Hematopoietic multipotent progenitor cell treated with erythropoietin and hydrocortisone succinate and interleukin-3 and kit ligand, for 15 days (in vitro differentiated cells): Measurements from ENCODE around the gene PRSS21.

Experiments used
- DNase-seq: peaks from one replicate; pipeline ENCODE4 v3.0.0-alpha.2; 2015; ENCODE audit warnings: low spot score

The PRSS21 gene

DNA sequence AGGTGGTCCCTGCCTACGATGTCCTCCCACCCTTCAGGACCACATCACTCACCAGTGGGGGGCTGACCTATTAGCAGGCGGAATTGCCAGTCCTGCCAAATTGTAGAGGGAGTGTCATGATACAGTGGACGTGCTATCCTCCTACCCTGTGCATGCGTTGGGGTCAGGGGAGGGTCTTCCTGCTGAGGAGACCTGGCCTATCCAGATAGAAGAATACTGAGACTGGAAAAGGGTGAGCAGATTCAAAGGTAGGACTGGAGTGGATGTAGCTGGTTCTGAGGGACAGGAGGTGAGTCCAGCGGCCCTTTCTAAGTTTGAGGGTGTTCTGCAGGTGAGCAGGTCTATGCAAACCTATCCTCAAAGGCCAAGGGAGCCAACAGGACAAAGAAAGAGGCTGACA lies 10.8 kb upstream of the PRSS21 start:
- no peak for DNase-seq

DNA sequence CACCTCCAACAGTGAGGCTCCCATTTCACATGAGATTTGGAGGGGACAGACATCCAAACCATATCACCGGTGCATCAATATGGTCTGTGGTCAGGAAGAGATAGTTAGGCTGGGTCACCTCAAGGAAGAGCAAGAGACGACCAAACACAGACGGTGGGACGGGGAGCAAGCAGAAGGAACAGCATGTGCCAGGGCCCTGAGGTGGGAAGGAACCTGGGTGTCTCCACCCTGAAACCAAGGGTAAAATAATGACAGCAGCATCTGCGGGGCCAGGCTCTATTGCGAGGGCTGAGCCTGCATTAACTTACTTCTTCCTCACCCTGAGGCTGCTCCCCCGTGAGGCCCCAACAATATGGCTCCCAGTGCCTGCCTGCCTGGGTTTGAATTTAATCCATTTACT lies 8.9 kb upstream of the PRSS21 start:
- DNase-seq, result no peak

DNA sequence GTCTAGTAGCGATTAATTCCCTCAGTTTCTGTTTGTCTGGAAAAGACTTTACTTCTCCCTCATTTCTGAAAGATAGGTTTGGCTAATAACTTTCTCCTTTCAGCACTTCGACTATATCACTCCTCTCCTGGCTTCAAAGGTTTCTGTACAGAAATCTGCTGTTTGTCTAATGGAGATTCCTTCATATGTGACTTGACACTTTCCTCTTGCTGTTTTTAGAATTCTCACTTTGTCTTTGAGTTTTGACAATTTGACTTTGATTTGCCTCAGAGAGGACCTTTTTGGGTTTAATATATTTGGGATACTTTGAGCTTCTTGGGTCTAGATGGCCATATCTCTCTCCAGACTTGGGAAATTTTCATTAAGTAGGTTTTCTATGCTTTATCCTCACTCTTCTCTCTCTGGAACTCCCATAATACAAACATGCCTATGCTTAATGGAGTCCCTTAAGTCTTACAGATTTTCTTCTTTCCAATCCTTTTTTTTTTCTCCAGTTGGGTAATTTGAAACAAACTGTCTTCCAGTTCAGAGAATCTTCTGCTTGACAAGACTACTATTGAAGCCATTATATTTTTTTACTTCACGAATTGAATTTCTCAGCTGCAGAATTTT lies 7.8 kb upstream of the PRSS21 start:
- DNase-seq, result no peak

DNA sequence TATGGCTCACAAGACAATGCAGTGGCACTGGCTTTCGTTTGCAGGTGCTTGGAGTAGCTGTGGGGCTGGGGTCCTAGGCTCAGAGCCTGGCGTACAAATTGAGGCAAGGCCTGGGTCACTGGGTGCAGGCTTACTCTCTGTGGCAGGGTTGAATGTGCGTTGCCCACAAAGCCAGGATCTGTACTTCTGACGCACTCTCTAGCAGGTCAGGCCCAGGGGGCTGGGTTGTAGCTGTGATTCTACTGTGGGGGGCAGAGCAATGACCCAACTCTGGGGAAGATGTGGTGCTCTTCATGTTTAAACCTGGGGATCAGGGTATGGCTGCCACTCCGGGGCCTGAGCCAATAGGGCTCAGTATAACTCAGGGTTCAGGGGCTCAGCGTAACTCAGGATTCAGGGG lies 6.4 kb upstream of the PRSS21 start:
- DNase-seq, result no peak

DNA sequence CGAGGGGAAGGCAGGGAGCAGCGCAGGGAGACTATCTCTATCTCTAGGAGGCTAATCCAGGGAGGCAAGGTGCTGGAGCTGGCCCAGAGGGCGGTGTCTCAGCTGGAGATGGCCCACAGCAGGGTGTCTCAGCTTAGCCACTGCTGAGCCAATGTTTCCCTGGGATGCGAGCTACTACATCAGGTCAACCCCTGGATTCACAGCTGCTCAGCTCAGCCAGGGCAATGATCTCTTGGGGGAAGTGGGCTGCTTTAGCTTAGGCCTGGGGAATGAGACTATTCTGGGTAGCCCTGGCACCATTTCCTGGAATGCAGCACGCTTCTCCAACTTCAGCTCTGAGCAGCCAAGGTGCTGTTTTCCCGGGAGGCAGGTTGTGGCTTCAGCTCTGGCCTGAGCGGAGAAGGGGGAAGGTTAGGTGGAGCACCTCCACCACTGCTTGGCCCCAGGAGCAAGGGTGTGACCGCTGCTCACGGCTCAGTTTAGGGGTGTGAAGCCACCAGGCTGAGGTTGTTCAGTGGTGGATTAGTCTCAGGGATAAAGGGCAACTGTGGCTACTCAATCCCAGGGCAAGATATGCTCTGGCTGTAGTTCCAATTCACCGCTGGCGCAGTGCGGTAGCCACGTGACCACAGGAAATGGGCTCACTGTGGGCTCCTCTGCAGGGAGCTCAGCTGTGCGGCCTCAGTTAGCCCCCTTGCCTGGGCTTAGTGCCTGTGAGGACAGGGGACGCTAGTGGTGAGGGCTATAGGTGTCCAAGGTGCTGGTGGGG lies 5.2 kb upstream of the PRSS21 start:
- no peak for DNase-seq

DNA sequence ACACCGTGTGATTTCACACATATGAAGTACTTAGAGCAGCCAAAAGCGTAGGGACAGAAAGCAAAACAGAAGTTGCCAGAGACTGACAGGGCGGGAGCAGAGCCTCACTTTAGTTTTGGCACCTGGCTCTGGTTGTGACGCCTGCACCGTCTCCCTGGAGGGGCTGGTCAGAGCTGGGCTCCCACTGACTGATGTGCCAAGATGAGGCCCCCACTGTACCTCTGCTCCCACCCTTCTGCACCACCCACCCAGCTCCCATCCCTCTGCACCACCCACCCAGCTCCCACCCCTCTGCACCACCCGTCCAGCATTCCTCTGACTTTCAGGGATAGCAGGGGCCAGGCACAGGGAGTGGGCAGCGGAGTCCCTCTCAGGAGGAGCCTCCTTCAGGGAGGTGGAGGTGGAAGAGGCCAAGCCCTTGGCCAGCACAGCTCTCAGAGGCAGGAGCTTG lies 3.2 kb upstream of the PRSS21 start:
- DNase-seq, result no peak

DNA sequence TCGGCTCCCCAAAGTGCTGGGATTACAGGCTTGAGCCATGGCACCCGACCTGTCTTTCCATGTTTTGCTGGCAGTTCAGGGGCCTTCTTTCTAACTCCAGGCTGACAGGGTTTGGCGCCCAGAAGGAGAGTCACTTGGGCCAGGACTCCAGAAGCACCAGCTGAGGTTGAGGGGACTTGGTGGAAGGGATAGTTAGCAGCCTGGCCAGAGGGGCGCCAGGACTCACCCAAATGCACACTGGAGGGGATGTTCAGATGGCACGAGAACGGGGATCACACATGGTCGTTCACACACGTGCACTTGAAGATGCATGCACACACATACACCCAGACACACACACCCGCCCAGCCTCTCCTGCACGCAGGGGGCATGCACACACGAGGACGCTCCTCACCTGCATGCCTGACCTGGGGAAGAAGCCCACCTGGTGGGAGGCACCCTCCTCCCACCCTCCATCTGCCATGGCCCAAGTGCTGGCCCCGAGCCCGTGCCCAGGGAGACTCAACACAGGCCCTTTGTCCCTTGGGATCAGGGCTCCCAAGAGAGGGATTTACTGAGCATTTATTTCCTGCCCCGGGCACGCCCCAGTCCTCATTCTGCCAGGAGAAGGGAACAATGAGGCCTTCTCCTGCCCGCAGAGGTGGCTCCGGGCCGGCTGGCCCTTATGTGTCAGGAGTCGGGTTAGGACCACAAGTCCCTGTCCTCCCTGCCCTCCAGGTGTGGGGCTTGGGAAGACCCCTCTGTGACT lies 2.3 kb upstream of the PRSS21 start:
- DNase-seq, result no peak

DNA sequence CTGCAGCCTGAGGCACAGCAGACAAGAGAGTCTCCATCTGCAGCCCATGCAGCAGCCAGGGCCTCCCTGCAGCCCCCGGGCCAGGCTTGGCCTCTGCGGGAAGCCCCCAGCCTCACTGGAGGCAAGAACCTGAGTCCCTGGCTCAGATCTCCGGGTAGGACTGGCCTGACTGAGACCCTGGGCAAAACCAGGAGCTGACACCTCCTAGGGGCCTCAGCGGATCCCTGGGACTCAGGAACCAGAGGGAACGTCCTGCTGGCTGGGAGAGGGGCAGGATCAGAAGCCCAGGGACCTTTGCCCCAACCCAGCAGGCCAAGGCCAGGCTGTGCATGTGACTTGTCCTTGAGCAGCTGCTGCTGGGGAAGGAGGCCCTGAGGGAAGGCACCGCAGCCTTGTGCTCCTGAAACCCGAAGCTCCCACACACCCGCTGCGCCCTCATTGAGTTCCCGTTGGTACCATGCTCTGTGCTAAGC lies 1.7 kb upstream of the PRSS21 start:
- DNase-seq, result no peak

DNA sequence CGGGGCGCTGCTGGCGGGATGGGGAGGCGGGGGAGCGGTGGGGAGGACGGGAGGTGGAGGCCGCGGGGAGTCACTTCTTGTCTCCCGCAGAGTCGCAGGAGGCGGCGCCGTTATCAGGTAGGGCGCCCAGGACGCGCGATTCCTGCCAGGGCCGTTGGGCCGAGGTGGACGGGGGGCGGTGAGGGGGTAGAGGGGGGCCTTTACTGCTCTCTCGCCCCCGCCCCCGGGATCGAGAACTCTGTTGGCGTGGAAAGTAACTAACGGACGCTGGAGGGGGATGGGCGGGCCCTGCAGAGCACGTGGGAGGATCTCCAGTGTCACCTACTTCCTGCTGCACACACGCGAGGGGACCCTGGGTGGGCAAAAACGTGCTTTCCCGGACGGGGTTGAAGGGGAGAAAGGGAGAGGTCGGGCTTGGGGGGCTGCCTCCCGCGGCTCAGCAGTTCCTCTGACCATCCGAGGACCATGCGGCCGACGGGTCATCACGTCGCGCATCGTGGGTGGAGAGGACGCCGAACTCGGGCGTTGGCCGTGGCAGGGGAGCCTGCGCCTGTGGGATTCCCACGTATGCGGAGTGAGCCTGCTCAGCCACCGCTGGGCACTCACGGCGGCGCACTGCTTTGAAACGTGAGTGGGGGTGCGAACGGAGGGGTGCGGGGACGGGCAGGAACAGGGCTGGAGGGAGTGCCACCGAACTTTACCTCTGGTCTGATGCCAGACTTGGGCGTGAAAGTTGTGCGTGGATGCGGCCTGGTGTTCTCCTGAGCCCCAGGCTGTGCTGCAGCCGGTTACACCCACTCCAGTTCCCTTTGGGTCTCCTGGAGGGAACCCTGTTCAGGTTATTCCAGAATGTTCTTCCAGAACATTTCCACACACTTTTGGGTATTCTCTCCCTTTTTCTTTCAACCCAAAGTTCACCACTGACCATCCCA lies 569 bp downstream of the PRSS21 start:
- DNase-seq, result no peak

DNA sequence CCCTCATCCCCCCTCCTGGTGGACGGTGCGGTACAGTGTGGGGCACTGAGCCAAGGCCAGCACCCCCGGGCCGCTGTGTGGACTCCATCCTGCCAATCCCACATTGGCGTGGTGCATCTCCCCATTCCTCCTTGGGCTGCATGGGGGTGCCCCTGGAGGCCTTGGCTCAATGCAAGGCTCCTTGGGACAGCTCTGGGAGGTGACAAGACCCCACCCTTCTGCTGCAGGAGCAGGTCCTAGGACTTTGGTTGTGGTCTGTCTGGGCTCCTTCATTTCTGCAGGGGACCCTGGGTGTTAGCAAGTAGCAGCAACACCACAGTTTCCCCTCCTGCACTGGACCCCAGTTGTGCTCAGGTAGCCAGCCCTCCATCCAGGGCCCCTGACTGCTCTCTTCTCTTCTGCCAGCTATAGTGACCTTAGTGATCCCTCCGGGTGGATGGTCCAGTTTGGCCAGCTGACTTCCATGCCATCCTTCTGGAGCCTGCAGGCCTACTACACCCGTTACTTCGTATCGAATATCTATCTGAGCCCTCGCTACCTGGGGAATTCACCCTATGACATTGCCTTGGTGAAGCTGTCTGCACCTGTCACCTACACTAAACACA lies 1.3 kb downstream of the PRSS21 start:
- no peak for DNase-seq

DNA sequence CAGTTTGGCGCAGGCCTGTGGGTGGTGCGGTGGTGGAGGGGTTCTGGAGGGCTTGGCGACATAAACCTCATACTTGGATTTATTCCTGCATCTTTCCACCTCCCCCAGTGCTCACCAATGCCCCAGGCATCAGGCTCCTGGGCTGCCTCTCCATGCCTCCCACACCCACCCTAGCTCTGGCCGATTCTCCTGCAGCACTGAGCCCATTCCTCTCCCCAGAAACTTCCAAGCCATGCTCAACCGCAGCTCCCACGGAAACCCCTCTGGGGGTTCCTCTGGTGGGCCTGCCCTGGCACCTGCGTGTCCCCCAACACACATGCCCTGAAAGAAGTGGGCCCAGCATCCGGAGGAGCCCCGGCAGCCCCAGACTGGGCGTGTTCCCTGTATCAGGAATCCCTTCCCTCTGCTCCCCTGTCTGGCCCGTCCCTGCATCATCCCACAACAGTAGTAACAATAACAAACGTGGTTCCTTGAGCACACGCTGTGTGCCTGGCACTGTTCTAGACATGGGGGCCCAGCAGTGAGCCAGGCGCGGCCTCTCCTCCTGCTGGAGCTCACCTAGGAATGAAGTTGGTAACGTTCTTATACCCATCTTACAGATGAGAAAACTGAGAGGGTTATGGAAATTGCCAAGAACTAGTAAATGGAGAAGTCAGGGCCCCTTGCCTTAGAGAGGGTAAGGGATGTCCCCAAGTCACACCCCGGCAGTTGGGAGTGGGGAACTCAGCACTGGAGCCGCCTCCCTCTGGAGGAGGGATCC lies 2.3 kb downstream of the PRSS21 start:
- DNase-seq, result no peak

DNA sequence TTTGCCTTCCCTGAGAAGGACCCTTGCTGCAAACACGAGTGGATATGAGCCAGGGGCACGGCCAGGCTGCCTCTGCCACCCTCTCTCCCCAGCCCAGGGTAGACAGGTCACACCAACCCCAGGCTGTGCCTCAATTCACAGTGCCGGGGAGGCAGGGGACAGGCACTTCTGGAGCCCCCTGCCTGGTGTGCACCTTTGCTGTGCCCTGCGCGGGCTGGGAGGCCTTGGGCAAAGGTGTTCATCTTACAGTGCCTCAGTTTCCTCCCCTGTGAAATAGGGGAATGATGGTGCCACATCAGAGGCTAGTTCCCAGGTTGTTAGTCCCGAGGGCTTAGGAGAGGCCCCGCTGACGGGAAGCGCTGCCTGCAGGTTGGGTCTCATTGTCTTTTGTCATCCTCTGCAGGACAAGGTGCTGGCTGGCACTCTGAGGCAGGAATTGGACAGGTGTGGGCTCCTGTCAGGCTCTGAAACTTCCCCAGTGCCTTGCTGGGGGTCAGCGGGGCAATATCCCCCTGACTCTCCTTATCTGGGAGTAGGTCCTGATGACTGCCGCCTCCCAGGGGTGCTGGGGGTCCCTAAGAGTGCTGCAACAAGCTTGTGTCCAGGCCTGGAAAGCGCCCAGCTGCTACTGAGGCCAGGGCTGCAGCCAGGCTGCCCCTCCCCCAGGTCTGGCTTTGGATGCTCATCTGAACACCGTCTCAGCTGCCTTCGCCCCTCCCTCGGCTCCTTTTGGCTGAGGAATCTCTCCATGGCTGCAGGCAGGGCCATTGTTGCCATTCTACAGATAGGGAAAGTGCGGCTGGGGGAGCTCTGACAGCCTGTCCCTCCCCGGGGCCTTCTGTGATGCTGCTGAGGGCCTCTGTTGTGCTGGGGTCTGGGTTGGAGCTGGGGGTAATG lies 3.1 kb downstream of the PRSS21 start:
- no peak for DNase-seq

DNA sequence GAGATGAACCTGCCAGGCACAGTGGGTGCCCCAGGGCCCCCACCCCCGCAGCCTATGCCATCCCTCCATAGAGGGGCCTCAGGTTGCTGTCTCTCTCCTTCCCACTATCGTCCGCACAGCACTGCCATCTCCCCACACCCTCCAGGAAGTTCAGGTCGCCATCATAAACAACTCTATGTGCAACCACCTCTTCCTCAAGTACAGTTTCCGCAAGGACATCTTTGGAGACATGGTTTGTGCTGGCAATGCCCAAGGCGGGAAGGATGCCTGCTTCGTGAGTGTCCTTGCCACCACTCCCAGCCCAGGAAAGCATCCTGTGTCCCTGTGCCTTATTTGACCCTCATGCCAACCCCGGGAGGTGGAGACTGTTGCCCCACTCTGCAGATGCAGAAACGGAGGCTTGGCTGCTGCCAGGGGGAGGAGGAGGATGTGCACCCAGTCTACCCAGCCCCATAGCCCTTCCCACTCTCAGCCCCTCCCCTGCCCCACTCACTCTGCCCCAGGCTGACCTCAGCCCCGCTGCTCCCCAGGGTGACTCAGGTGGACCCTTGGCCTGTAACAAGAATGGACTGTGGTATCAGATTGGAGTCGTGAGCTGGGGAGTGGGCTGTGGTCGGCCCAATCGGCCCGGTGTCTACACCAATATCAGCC lies 3.9 kb downstream of the PRSS21 start:
- DNase-seq, result no peak

DNA sequence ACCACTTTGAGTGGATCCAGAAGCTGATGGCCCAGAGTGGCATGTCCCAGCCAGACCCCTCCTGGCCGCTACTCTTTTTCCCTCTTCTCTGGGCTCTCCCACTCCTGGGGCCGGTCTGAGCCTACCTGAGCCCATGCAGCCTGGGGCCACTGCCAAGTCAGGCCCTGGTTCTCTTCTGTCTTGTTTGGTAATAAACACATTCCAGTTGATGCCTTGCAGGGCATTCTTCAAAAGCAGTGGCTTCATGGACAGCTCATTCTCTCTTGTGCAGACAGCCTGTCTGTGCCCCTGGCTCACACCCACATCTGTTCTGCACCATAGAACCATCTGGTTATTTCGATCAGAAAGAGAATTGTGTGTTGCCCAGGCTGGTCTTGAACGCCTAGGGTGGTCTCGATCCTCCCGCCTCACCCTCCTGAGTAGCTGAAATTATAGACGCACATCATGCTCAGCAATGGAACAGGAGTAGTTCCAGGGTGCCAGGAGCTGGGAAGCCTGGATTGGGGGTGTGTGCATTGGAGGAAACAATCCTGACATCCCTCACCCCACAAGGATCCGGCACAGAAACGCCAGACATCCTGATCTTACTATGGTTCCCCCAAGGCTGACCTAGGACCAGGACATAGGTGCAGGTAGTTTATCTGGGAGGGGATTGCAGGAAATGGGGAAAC lies 4.6 kb downstream of the PRSS21 start:
- DNase-seq, result no peak

DNA sequence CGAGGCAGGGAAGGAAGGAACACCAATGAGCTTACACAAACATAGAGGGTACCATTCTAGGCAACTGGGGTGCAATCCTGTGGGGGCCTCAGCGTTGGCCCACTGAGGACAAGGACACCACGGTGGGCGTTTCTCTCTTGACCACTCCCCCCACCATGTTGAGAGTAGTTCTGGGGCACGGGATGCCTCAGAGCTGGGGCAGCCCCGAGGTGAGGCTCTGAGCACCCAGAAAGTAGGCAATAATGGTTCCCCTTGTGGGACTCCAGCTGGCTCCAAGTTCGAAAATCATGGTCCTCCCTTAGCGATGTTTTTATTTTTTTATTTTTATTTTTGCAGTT lies 5.1 kb downstream of the PRSS21 start:
- no peak for DNase-seq

DNA sequence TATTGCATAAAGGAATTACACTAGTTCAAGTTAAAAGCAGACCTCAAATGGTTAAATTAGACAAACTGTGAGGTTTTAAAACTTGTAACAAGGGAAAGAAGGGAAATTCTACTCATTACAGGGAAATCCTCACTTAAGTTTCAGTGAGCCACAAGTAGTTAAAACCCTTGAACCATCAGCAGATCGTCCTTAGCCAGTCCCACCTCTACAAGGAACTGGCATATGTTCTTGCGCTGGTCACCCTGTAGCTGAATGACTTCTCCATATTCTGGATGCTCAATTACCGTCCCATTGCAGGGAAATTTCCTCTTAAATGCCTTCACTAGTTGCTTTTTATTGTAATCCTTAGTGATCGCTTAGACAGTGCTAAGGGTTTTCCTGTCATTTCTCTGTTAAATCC lies 5.5 kb downstream of the PRSS21 start:
- DNase-seq, result no peak

DNA sequence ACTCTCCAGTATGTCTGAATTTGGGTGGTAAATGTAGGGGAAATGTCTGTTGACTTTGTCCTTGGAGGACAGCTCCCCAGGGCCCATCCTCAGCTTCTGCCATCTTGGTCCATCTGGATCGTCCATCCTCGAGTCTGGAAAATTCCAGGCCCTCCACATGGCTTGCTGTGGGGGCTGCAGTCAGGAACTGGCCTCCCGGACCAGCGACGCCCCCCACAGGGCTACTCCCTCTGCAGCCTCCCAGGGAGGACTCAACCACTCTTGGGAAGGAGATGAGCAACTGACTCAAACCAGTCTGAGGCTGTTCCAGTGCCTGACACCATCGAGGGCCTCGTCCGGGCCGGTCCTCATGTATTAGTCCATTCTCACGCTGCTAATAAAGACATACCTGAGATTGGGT lies 7.6 kb downstream of the PRSS21 start:
- DNase-seq, result no peak

DNA sequence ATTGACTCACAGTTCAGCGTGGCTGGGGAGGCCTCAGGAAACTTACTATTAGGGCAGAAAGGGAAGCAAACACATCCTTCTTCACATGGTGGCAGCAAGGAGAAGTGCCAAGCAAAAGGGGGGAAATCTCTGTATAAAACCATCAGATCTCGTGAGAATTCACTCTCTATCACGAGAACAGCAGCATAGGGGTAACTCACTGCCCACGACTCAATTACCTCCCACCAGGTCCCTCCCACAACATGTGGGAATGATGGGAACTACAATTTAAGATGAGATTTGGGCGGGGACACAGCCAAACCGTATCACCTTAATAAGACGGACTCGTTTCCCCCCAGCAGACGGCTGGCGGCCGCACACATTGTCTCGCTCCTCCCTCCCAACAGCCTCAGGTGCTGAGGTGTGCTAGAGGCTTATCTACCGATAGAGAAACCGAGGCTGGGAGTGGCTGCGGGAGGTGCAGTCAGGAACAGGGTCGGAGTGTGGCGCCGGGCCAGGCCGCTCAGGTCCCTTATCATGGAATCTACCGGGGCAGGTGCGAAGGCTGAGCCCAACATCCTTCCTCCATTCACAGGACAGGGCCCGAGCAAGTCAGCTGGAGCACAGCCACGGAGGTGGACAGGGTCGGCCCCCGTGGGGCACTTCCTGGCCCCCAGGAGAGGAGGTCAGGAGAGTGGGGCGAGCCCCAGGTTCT lies 8.2 kb downstream of the PRSS21 start:
- DNase-seq, result no peak
